ENCODE results near the gene ADIPOR2.
A peak's percentile ranks its signal among the peaks of the same experiment; 100 is the strongest.

The ADIPOR2 gene

GRCh38 chr12:1650978-1651361 is 39.9 kb upstream of the ADIPOR2 start:
- no peak overlapping the region for H3K4me3 ChIP-seq (ENCODE audit: insufficient read depth, low read depth, low read length)
- H3K27ac ChIP-seq (ENCODE audit: insufficient read depth, low read depth, low read length, poor library complexity, severe bottlenecking): no peak overlapping the region
- peaks cover 4% of the 10 kb centered on the region for H3K36me3 ChIP-seq (ENCODE audit: control insufficient read depth, insufficient read depth, low read length)
- no peaks in the 10 kb centered on the region for H3K9me3 ChIP-seq (ENCODE audit: control insufficient read depth, low read length)
- no peaks in the 10 kb centered on the region for H3K27me3 ChIP-seq (ENCODE audit: control insufficient read depth, insufficient read depth, low read length, poor library complexity, severe bottlenecking)
- 88 to 92% methylated on average over 6 of the region's 6 CpGs for WGBS, 2 experiments
- no peaks in the 10 kb centered on the region for H3K4me1 ChIP-seq (ENCODE audit: control insufficient read depth, insufficient read depth, low read length)

- Histone ChIP-seq H3K36me3 (ENCODE audit: control insufficient read depth, insufficient read depth, low read length) (peaks cover 1% of the 10 kb centered on the region), H3K4me3 (ENCODE audit: insufficient read depth, low read depth, low read length) (no peak overlapping the region), H3K27ac (ENCODE audit: insufficient read depth, low read depth, low read length, poor library complexity, severe bottlenecking) (no peak overlapping the region), H3K4me1 (ENCODE audit: control insufficient read depth, insufficient read depth, low read length) (no peaks in the 10 kb centered on the region), H3K9me3 (ENCODE audit: control insufficient read depth, low read length) (no peaks in the 10 kb centered on the region), H3K27me3 (ENCODE audit: control insufficient read depth, insufficient read depth, low read length, poor library complexity, severe bottlenecking) (no peaks in the 10 kb centered on the region)
Observed at GRCh38 chr12:1651946-1652345, 38.9 kb upstream of the ADIPOR2 start.

- 79 to 81% methylated on average over 6 of the region's 6 CpGs for WGBS, 2 experiments
- no peak overlapping the region for H3K4me3 ChIP-seq (ENCODE audit: insufficient read depth, low read depth, low read length)
Observed at GRCh38 chr12:1655225-1655788, 35.6 kb upstream of the ADIPOR2 start.

GRCh38 chr12:1656902-1657301 is 34.0 kb upstream of the ADIPOR2 start:
- H3K4me3 ChIP-seq (ENCODE audit: insufficient read depth, low read depth, low read length): no peak overlapping the region
- no peaks in the 10 kb centered on the region for H3K9me3 ChIP-seq (ENCODE audit: control insufficient read depth, low read length)
- no peaks in the 10 kb centered on the region for H3K36me3 ChIP-seq (ENCODE audit: control insufficient read depth, insufficient read depth, low read length)
- WGBS, 2 experiments: 90 to 92% methylated on average over 12 of the region's 12 CpGs
- H3K27ac ChIP-seq (ENCODE audit: insufficient read depth, low read depth, low read length, poor library complexity, severe bottlenecking): no peak overlapping the region
- peaks cover 11% of the 10 kb centered on the region for H3K27me3 ChIP-seq (ENCODE audit: control insufficient read depth, insufficient read depth, low read length, poor library complexity, severe bottlenecking)
- no peaks in the 10 kb centered on the region for H3K4me1 ChIP-seq (ENCODE audit: control insufficient read depth, insufficient read depth, low read length)

More at GRCh38 chr12:1655225-1655788, 35.6 kb upstream of the ADIPOR2 start:
- Histone ChIP-seq H3K4me1 (ENCODE audit: control insufficient read depth, insufficient read depth, low read length) (no peaks in the 10 kb centered on the region), H3K27me3 (ENCODE audit: control insufficient read depth, insufficient read depth, low read length, poor library complexity, severe bottlenecking) (peaks cover 4% of the 10 kb centered on the region), H3K9me3 (ENCODE audit: control insufficient read depth, low read length) (no peaks in the 10 kb centered on the region), H3K27ac (ENCODE audit: insufficient read depth, low read depth, low read length, poor library complexity, severe bottlenecking) (no peak overlapping the region), H3K36me3 (ENCODE audit: control insufficient read depth, insufficient read depth, low read length) (no peaks in the 10 kb centered on the region)

GRCh38 chr12:1657688-1658087 is 33.2 kb upstream of the ADIPOR2 start:
- H3K4me1 ChIP-seq (ENCODE audit: control insufficient read depth, insufficient read depth, low read length): no peaks in the 10 kb centered on the region
- no peak overlapping the region for H3K27ac ChIP-seq (ENCODE audit: insufficient read depth, low read depth, low read length, poor library complexity, severe bottlenecking)
- WGBS, 2 experiments: 93 to 94% methylated on average over 1 of the region's 1 CpG
- H3K27me3 ChIP-seq (ENCODE audit: control insufficient read depth, insufficient read depth, low read length, poor library complexity, severe bottlenecking): peaks cover 12% of the 10 kb centered on the region
- no peaks in the 10 kb centered on the region for H3K9me3 ChIP-seq (ENCODE audit: control insufficient read depth, low read length)
- no peaks in the 10 kb centered on the region for H3K36me3 ChIP-seq (ENCODE audit: control insufficient read depth, insufficient read depth, low read length)
- no peak overlapping the region for H3K4me3 ChIP-seq (ENCODE audit: insufficient read depth, low read depth, low read length)

GRCh38 chr12:1660304-1661187 is 30.3 kb upstream of the ADIPOR2 start:
- Histone ChIP-seq H3K9me3 (ENCODE audit: control insufficient read depth, low read length) (no peaks in the 10 kb centered on the region), H3K36me3 (ENCODE audit: control insufficient read depth, insufficient read depth, low read length) (no peaks in the 10 kb centered on the region), H3K27me3 (ENCODE audit: control insufficient read depth, insufficient read depth, low read length, poor library complexity, severe bottlenecking) (peaks cover 27% of the 10 kb centered on the region), H3K27ac (ENCODE audit: insufficient read depth, low read depth, low read length, poor library complexity, severe bottlenecking) (no peak overlapping the region), H3K4me3 (ENCODE audit: insufficient read depth, low read depth, low read length) (no peak overlapping the region), H3K4me1 (ENCODE audit: control insufficient read depth, insufficient read depth, low read length) (no peaks in the 10 kb centered on the region)
- 43 to 62% methylated on average over 13 to 18 of the region's 20 CpGs for WGBS, 2 experiments

- WGBS, 2 experiments: 0 to 1% methylated on average over 64 to 69 of the region's 69 CpGs
Observed at GRCh38 chr12:1661553-1662335, 29.1 kb upstream of the ADIPOR2 start.

GRCh38 chr12:1662761-1663439 is 28.0 kb upstream of the ADIPOR2 start:
- Histone ChIP-seq H3K4me1 (ENCODE audit: control insufficient read depth, insufficient read depth, low read length) (no peaks in the 10 kb centered on the region), H3K36me3 (ENCODE audit: control insufficient read depth, insufficient read depth, low read length) (no peaks in the 10 kb centered on the region), H3K27me3 (ENCODE audit: control insufficient read depth, insufficient read depth, low read length, poor library complexity, severe bottlenecking) (peaks cover 27% of the 10 kb centered on the region), H3K4me3 (ENCODE audit: insufficient read depth, low read depth, low read length) (peak overlapping the region; percentile 18), H3K27ac (ENCODE audit: insufficient read depth, low read depth, low read length, poor library complexity, severe bottlenecking) (no peak overlapping the region), H3K9me3 (ENCODE audit: control insufficient read depth, low read length) (no peaks in the 10 kb centered on the region)
- 2% methylated on average over 46 of the region's 46 CpGs for WGBS, 2 experiments

More at GRCh38 chr12:1661553-1662335, 29.1 kb upstream of the ADIPOR2 start:
- Histone ChIP-seq H3K4me3 (ENCODE audit: insufficient read depth, low read depth, low read length) (peak overlapping the region; percentile 48), H3K4me1 (ENCODE audit: control insufficient read depth, insufficient read depth, low read length) (no peaks in the 10 kb centered on the region), H3K36me3 (ENCODE audit: control insufficient read depth, insufficient read depth, low read length) (no peaks in the 10 kb centered on the region), H3K9me3 (ENCODE audit: control insufficient read depth, low read length) (no peaks in the 10 kb centered on the region), H3K27me3 (ENCODE audit: control insufficient read depth, insufficient read depth, low read length, poor library complexity, severe bottlenecking) (peaks cover 27% of the 10 kb centered on the region), H3K27ac (ENCODE audit: insufficient read depth, low read depth, low read length, poor library complexity, severe bottlenecking) (no peak overlapping the region)

GRCh38 chr12:1663440-1664132 is 27.3 kb upstream of the ADIPOR2 start:
- no peaks in the 10 kb centered on the region for H3K9me3 ChIP-seq (ENCODE audit: control insufficient read depth, low read length)
- no peaks in the 10 kb centered on the region for H3K4me1 ChIP-seq (ENCODE audit: control insufficient read depth, insufficient read depth, low read length)
- 74 to 78% methylated on average over 11 of the region's 11 CpGs for WGBS, 2 experiments
- H3K27ac ChIP-seq (ENCODE audit: insufficient read depth, low read depth, low read length, poor library complexity, severe bottlenecking): no peak overlapping the region
- no peaks in the 10 kb centered on the region for H3K36me3 ChIP-seq (ENCODE audit: control insufficient read depth, insufficient read depth, low read length)
- H3K4me3 ChIP-seq (ENCODE audit: insufficient read depth, low read depth, low read length): no peak overlapping the region
- peaks cover 27% of the 10 kb centered on the region for H3K27me3 ChIP-seq (ENCODE audit: control insufficient read depth, insufficient read depth, low read length, poor library complexity, severe bottlenecking)

Measured in ectodermal cell (in vitro differentiated cells).